IMR-90 (cell line): ENCODE measurements around the gene RIPK4. TPM values are rescaled to one million over a fixed set of nuclear protein-coding genes. Genes with fewer than 3 reads are reported as not detected.

Experiments used
- ATAC-seq: fragments of 200-7000 bp; cut with Tn5 transposase; 2 replicates; pipeline ENCODE4 v1.9.1; 2020; ENCODE audit warnings: low read depth, mild to moderate bottlenecking, moderate library complexity
- BruUV-seq: library from RNA; stranded (reverse); fragments of 400-500 nt; replicated peaks from 2 replicates; lab custom pipeline; 2021; lab: Mats Ljungman, UMichigan
- CTCF ChIA-PET: fragments of 300-600 bp; formaldehyde crosslinking; extraction: SDS; loops from one replicate; lab custom pipeline; 2021; ENCODE audit warnings: antibody characterized with exemption; lab: Yijun Ruan, JAX
- POLR2A ChIA-PET: fragments of 300-600 bp; sonication (Branson Sonifier 250); formaldehyde crosslinking; loops from one replicate; lab custom pipeline; 2022; ENCODE audit warnings: antibody characterized with exemption; ENCODE audit not compliant: unreplicated experiment; lab: Charles Lee
- DNase-seq: peaks from one replicate; pipeline ENCODE4 v3.0.0; 2013
- H2AFZ ChIP-seq: replicated peaks from 2 replicates; pipeline ENCODE3; 2013; ENCODE audit warnings: low read length, mild to moderate bottlenecking; ENCODE audit not compliant: poor library complexity
- H2AK5ac ChIP-seq: 2 replicates; pipeline ENCODE4 v1.6.1; 2013; ENCODE audit warnings: low read depth, low read length, inconsistent platforms
- H2AK9ac ChIP-seq: replicated peaks from 2 replicates; pipeline ENCODE3; 2013; ENCODE audit warnings: mild to moderate bottlenecking, low read depth, low read length, moderate library complexity; ENCODE audit not compliant: poor library complexity
- H2BK120ac ChIP-seq: 2 replicates; pipeline ENCODE4 v1.6.1; 2013; ENCODE audit warnings: low read depth, low read length, inconsistent platforms
- H2BK15ac ChIP-seq: 3 replicates; pipeline ENCODE4 v1.6.1; 2013; ENCODE audit warnings: low read depth, low read length, inconsistent platforms
- H2BK20ac ChIP-seq: 2 replicates; pipeline ENCODE4 v1.6.1; 2013; ENCODE audit warnings: low read depth, mild to moderate bottlenecking, inconsistent platforms, low read length, moderate library complexity
- H2BK5ac ChIP-seq: 2 replicates; pipeline ENCODE4 v1.6.1; 2013; ENCODE audit warnings: mild to moderate bottlenecking, low read depth, low read length, inconsistent platforms; ENCODE audit not compliant: poor library complexity, severe bottlenecking
- H3K14ac ChIP-seq: replicated peaks from 2 replicates; pipeline ENCODE4 v1.6.1; 2013; ENCODE audit warnings: low read depth, low read length, inconsistent platforms
- H3K18ac ChIP-seq: 2 replicates; pipeline ENCODE4 v1.6.1; 2013; ENCODE audit warnings: low read depth, low read length, control low read depth
- H3K23ac ChIP-seq: 2 replicates; pipeline ENCODE4 v1.6.1; 2013; ENCODE audit warnings: low read depth, low read length, inconsistent platforms
- H3K27ac ChIP-seq: 2 replicates; pipeline ENCODE4 v1.5.1; 2013; ENCODE audit warnings: mild to moderate bottlenecking, control low read depth, low read length; ENCODE audit not compliant: insufficient read depth
- H3K27me3 ChIP-seq: 2 replicates; pipeline ENCODE4 v1.6.1; 2013; ENCODE audit warnings: low read length; ENCODE audit not compliant: control insufficient read depth, insufficient read depth
- H3K36me3 ChIP-seq: 2 replicates; pipeline ENCODE4 v1.6.1; 2013; ENCODE audit warnings: low read length, mixed read lengths; ENCODE audit not compliant: control insufficient read depth, insufficient read depth
- H3K4ac ChIP-seq: 2 replicates; pipeline ENCODE4 v1.6.1; 2013; ENCODE audit warnings: low read depth, low read length, inconsistent platforms
- H3K4me1 ChIP-seq: 2 replicates; pipeline ENCODE4 v1.6.1; 2013; ENCODE audit warnings: low read length, mixed read lengths; ENCODE audit not compliant: control insufficient read depth, insufficient read depth
- H3K4me2 ChIP-seq: 2 replicates; pipeline ENCODE4 v1.6.1; 2013; ENCODE audit warnings: low read depth, mild to moderate bottlenecking, control low read depth, low read length, moderate library complexity
- H3K4me3 ChIP-seq: 2 replicates; pipeline ENCODE4 v1.5.1; 2013; ENCODE audit warnings: low read depth, mild to moderate bottlenecking, control low read depth, low read length, moderate library complexity; ENCODE audit not compliant: insufficient read depth
- H3K56ac ChIP-seq: 2 replicates; pipeline ENCODE4 v1.6.1; 2013; ENCODE audit warnings: low read length, inconsistent platforms; ENCODE audit not compliant: insufficient read depth; ENCODE audit errors: extremely low read depth
- H3K79me1 ChIP-seq, 2 experiments: 2 replicates each; pipeline ENCODE4 v1.6.1; 2013; ENCODE audit warnings: low read length in 2 of 2, inconsistent platforms in 1 of 2, low read depth in 1 of 2
- H3K9ac ChIP-seq: 2 replicates; pipeline ENCODE4 v1.6.1; 2013; ENCODE audit warnings: low read depth, low read length, control low read depth
- H3K9me1 ChIP-seq: 2 replicates; pipeline ENCODE4 v1.6.1; 2013; ENCODE audit warnings: low read length, inconsistent platforms; ENCODE audit not compliant: insufficient read depth
- H3K9me3 ChIP-seq: 2 replicates; pipeline ENCODE4 v1.6.1; 2013; ENCODE audit warnings: low read length; ENCODE audit not compliant: control insufficient read depth, insufficient read depth
- H4K20me1 ChIP-seq: 2 replicates; pipeline ENCODE4 v1.6.1; 2013; ENCODE audit warnings: low read length, inconsistent platforms; ENCODE audit not compliant: insufficient read depth
- H4K5ac ChIP-seq: 2 replicates; pipeline ENCODE4 v1.6.1; 2013; ENCODE audit warnings: mild to moderate bottlenecking, low read depth, low read length, control low read depth
- H4K8ac ChIP-seq, 2 experiments: 2 replicates each; pipeline ENCODE4 v1.6.1; 2013; ENCODE audit warnings: low read depth in 2 of 2, low read length in 2 of 2, control low read depth in 1 of 2, inconsistent platforms in 1 of 2
- H4K91ac ChIP-seq: 2 replicates; pipeline ENCODE4 v1.6.1; 2013; ENCODE audit warnings: low read depth, low read length, inconsistent platforms; ENCODE audit not compliant: insufficient read depth
- BHLHE40 ChIP-seq: fragments of 150-350 bp; IDR thresholded peaks from 2 replicates; pipeline ENCODE4 v1.6.1; 2016; ENCODE audit warnings: mild to moderate bottlenecking, low read depth, low read length
- CHD1 ChIP-seq: IDR thresholded peaks from 2 replicates; pipeline ENCODE4 v1.6.1; 2012; ENCODE audit warnings: low read depth, low read length, improper control_type of control experiment
- ELK1 ChIP-seq: fragments of 150-350 bp; IDR thresholded peaks from 2 replicates; pipeline ENCODE4 v1.6.1; 2016; ENCODE audit warnings: low read depth, mild to moderate bottlenecking, low read length, moderate library complexity, borderline replicate concordance
- FOS ChIP-seq: fragments of 150-350 bp; IDR thresholded peaks from 2 replicates; pipeline ENCODE4 v1.6.1; 2016; ENCODE audit warnings: low read depth, low read length
- MXI1 ChIP-seq: IDR thresholded peaks from 2 replicates; pipeline ENCODE4 v1.6.1; 2012; ENCODE audit warnings: low read depth, mild to moderate bottlenecking, low read length, moderate library complexity, borderline replicate concordance
- POLR2A ChIP-seq: IDR thresholded peaks from 2 replicates; pipeline ENCODE4 v1.6.1; 2012; ENCODE audit warnings: mild to moderate bottlenecking, low read depth, low read length
- RAD21 ChIP-seq: IDR thresholded peaks from 2 replicates; pipeline ENCODE4 v1.6.1; 2012; ENCODE audit warnings: low read length, improper control_type of control experiment
- RCOR1 ChIP-seq: IDR thresholded peaks from 2 replicates; pipeline ENCODE4 v1.6.1; 2012; ENCODE audit warnings: mild to moderate bottlenecking, low read length, improper control_type of control experiment; ENCODE audit not compliant: insufficient replicate concordance
- RFX5 ChIP-seq: IDR thresholded peaks from 2 replicates; pipeline ENCODE4 v1.8.0; 2012; ENCODE audit warnings: low read depth, mild to moderate bottlenecking, low read length, moderate library complexity
- SMC3 ChIP-seq: fragments of 150-350 bp; IDR thresholded peaks from 2 replicates; pipeline ENCODE4 v1.6.1; 2016; ENCODE audit warnings: low read depth, mild to moderate bottlenecking, antibody characterized with exemption, low read length, moderate library complexity
- USF2 ChIP-seq: fragments of 150-350 bp; IDR thresholded peaks from 2 replicates; pipeline ENCODE4 v1.6.1; 2017; ENCODE audit warnings: mild to moderate bottlenecking, antibody characterized with exemption, low read length, low read depth
- WGBS, 2 experiments: methylation state at CpG; one replicate each; pipeline versions ENCODE4 v1.1.5 to v1.1.7; 2013; ENCODE audit warnings: missing lambda C conversion rate in 2 of 2; ENCODE audit not compliant: insufficient read length in 1 of 2; ENCODE audit errors: extremely low coverage in 2 of 2; 5-methylcytosine and 5-hydroxymethylcytosine counted together
- dilution Hi-C: fragments of 300-500 bp; cut with HindIII; formaldehyde crosslinking; loops from one replicate; pipeline ENCODE4 v1.14.3; 2018; ENCODE audit warnings: low sequenced_read_pairs; ENCODE audit not compliant: unreplicated experiment
- in situ Hi-C: fragments of 300-500 bp; cut with MboI; formaldehyde crosslinking; loops from 3 replicates; pipeline ENCODE4 v1.14.3; 2019; ENCODE audit warnings: low sequenced_read_pairs, inconsistent platforms, mixed read lengths
- intact Hi-C: fragments of 100-400 bp; cut with micrococcal nuclease; formaldehyde crosslinking; loops from 2 replicates; pipeline ENCODE4 v1.10.0; 2022
- polyA plus RNA-seq, 3 experiments: library from polyadenylated mRNA; depleted of rRNA; stranded (reverse); fragments of >200 nt; gene quantifications; 2 replicates each; pipeline ENCODE4 v1.2.3, GENCODE V29; 2012; ENCODE audit warnings: low replicate concordance in 1 of 3
- total RNA-seq: library from RNA; depleted of rRNA; stranded (reverse); fragments of >200 nt; gene quantifications from 2 replicates; pipeline ENCODE4 v1.2.3, GENCODE V29; 2012

RIPK4 gene
- total and polyA plus RNA-seq, 2 of the 4 experiments (the other 2 are of a cell fraction), result under 0.01 to 0.03 TPM

GRCh38 chr21:41767606-41768436 is 969 bp upstream of the RIPK4 start (continued):
- TF ChIP-seq USF2, result no peak

GRCh38 chr21:41765973-41766882 is 624 bp downstream of the RIPK4 start:
- H3K9me1 ChIP-seq, result no peaks in the 10 kb centered on the region
- peaks cover 5% of the 10 kb centered on the region; the same call in 1 of the 2 replicates for H3K9me3 ChIP-seq
- no peak overlapping the region for H4K5ac ChIP-seq
- no peak overlapping the region for H2BK5ac ChIP-seq
- 4% methylated on average over 39 of the region's 88 CpGs; no CpG with 5 or more reads in 1 of the 2 experiments for WGBS, 2 experiments
- no peak overlapping the region for H2BK20ac ChIP-seq
- CTCF ChIA-PET, result no interaction called here
- ATAC-seq (no peak), DNase-seq (no peak)
- no peak overlapping the region for H2AFZ ChIP-seq
- no peak overlapping the region for H2BK15ac ChIP-seq
- no TSS peak for BruUV-seq
- no peak overlapping the region for H3K4me3 ChIP-seq
- no peak overlapping the region for H2BK120ac ChIP-seq
- no peak overlapping the region for H2AK5ac ChIP-seq
- no peak overlapping the region for H3K9ac ChIP-seq
- no peaks in the 10 kb centered on the region for H4K20me1 ChIP-seq
- H3K27ac ChIP-seq, result no peak overlapping the region
- H3K4me1 ChIP-seq, result peaks cover 4% of the 10 kb centered on the region
- in situ Hi-C loops (loop anchor here (5.0 kb wide), 1 partner anchor 149 kb away; no protein-coding TSS in a partner anchor), intact Hi-C loops (no loop called here), dilution Hi-C loops (no loop called here)
- H3K14ac ChIP-seq, result no peak overlapping the region
- H3K27me3 ChIP-seq, result peaks cover 95% of the 10 kb centered on the region
- no peaks in the 10 kb centered on the region for H3K79me1 ChIP-seq
- H3K4me2 ChIP-seq, result no peak overlapping the region
- POLR2A ChIA-PET, result no interaction called here
- H3K56ac ChIP-seq, result no peak overlapping the region
- no peak overlapping the region for H4K91ac ChIP-seq
- no peak overlapping the region for H2AK9ac ChIP-seq
- no peak overlapping the region for H4K8ac ChIP-seq
- H3K4ac ChIP-seq, result no peak overlapping the region
- no peak overlapping the region for H3K23ac ChIP-seq
- H3K36me3 ChIP-seq, result no peaks in the 10 kb centered on the region
- no peak overlapping the region for H3K18ac ChIP-seq
- TF ChIP-seq RCOR1 (no peak), BHLHE40 (no peak), USF2 (no peak), POLR2A (no peak), RFX5 (no peak), CHD1 (no peak), FOS (no peak), SMC3 (no peak), ELK1 (no peak), MXI1 (no peak), RAD21 (no peak)
